Smooth muscle cell of the brain vasculature (primary cell): ENCODE results near the gene DSG2.
"Not testable (repeated sequence)": the region's sequence is repeated elsewhere in the genome, so short reads cannot be mapped to it uniquely, and the experiment has no call there.

Source experiments
- DNase-seq: peaks from one replicate; pipeline ENCODE4 v3.0.0-alpha.2; 2012; ENCODE audit warnings: low read depth, low spot score

Gene DSG2

DNA sequence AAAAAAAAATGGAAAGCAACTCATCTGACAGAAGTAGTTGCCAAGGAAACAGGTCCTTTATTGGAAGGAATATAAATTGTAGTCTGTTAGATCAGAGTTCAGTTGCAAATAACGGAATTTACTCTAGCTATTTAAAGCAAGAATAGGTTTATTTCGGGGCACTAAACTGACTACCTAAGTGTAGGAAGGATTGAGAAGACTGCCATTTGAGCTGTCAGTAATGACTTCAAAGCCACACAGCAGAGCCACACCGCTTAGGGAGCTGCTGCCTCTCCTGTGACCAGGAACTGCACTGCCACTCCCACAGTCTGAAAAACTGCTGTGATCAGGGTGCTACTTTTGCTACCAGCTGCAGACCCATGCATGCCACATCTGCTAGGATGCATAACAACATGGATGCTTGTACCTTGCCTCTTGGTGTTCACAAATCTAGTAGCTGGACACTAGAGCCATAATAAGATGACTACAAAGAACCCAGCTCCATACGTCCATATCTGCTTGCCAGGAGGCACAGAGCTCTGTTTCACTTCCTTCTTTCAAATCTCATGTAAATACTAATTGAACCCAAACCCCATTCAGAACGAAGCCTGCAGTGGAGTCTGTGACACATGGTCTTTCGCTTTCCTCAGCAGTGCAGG, 2.2 kb downstream of the DSG2 start:
- DNase-seq: no peak

DNA sequence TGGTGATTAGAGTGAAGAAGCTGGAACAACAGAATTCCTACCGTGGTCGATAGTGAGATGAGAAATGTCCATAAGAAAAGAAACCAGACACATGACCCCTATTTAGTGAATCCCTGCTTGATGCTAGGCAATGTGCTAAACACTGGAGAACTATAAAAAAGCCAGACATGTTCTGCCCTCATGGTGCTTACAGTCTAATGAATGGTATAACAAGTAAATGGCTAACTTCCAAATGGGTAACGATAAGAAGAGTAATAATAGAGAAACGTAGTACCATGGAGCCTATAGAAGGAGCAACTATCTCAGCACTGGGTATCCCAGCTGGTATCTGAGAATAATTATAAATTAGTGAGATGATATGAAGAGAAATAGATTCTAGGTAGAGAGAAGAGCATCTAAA, 5.0 kb downstream of the DSG2 start:
- no peak for DNase-seq

DNA sequence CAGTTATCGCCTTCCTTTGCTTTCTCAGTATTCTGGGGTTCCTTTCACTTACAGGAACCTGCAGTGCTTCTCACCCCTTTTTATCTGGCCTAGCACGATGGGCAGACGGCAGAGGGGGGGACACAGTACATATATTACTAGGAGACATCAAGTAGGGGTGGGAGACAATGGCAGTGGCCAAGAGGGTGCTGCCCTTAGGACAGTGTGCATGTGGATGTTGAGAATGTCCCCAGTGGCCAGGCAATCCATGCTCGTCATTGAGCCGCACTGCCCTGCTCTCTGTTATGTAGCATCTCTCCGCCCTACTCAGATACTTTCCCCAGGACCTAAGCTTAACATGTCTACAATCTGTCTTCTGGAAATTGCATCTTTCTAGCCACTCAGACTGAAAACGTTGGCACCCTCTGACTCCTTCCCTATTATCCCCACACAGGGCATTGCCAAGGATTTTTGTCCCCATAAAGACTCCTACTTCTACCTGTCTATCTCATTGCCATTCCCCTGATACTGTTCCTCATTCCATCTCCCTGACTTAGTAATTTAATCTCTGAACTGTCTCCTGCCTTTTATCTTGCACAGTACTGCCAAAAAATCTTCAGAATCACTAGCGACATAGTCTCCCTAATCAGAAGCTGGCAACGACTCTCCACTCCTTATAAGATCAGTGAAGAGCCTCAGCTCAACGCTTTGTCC, 6.6 kb downstream of the DSG2 start:
- DNase-seq: no peak

DNA sequence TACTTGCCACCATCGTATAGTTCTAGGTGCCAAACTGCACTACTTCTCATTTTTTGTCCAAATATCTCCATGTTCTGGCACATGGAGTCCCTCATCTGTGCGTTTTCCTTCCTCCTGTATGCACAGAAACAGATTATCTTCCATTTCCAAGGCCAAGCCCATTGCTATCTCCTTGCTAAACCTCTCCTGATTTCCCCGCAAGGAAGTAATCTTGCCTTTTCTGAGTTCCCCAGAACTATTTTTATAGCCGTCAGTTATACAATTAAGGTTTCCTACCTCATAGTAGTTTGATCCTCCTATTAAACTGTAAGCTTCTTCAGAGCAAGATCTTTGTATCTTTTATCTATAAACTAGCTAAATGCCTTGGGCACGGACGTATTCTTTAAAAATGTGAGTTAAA, 7.2 kb downstream of the DSG2 start:
- no peak for DNase-seq

DNA sequence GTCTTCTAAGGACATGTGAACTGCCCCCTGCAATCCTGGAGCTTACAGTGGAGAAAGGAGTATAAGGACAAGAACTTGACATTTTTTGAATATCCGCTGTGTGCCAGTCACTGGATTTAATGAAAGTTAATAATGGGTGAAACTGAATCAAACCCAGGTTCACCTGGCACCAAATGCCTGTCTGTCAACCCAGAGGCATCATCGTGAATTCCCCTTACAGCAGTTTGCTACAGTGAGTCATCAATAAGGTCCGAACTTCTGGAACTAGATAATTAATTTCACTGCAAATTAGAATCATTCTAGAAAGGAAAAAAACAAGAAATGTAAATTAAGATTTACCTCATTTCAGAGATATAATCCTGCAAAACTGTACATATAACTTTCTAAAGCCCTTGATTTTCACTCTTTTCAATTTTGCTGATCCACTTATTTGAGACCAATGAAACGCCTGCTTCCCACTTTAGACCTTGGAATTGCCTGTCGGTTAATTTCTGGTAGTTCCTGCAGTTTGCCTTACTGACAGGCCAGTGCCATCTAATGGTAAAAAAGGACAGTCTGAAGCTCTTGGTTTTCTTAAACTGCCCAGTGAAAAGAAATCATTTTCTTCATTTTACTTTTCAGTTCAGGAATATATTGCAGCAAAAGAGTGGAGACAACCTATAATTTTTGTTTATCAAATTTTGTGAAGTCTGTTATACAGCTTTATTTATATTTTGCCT, 8.2 kb downstream of the DSG2 start:
- no peak for DNase-seq

DNA sequence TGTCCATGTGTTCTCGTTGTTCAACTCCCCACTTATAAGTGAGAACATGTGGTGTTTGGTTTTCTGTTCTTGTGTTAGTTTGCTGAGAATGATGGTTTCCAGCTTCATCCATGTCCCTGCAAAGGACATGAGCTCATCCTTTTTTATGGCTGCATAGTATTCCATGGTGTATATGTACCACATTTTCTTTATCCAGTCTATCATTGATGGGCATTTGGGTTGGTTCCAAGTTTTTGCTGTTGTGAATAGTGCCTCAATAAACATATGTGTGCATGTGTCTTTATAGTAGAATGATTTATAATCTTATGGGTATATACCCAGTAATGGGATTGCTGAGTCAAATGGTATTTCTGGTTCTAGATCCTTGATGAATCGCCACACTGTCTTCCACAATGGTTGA, 9.1 kb downstream of the DSG2 start:
- DNase-seq: not testable (repeated sequence)

DNA sequence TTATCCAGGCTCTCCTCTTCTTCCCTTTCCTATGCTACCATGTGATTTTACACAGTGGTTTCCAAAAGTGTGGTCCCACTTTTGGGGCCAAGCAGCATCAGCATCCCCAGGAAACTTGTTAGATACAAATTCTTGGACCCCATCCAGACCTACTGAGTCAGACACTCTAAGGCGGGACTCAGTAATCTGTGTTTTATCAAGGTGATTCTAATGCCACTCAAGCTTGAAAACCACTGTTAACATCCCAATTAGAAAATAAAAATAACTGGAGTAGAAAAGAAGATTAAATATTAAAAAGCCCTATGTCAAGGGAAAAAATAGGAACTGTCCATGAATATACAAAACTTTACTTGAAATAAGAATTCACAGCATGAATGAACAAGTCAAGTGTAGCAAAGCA, 10.8 kb downstream of the DSG2 start:
- no peak for DNase-seq

DNA sequence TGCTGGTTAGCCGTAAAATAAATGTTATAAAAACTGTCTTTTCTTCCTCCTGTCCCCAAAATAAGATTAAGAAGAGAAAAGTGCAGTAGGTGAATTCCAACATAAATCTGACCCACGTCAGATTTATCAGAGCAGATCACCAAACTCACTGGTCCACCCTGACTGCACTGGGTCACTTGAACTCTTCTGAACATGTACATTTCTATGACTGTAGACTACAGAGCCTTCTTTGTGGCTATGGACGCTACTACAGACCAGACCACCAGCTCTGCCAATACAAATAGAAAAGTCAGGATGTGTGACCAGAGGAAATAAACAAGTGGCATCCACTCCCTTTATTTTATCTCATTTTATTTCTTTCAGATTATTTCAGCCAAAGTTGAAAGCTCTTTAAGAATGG, 11.6 kb downstream of the DSG2 start:
- no peak for DNase-seq

DNA sequence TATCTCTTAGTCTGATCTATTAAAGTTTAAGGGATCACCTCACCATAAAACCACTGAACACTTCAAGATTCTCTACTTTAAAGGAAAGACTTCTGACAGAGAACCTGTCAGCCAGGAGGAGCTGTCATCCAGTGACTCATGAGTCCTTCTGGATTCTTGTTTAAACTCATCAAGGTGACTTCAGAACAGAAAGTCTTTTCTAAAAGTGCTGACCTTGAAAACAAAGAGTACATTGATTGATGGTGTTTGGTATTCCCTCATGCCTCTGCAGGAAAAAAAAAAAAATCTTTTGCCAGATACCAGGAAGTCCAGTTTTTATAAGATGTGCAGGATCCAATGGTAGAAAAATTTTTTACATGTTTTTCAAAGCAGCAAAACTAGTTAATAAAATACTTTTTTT, 12.3 kb downstream of the DSG2 start:
- DNase-seq: no peak

DNA sequence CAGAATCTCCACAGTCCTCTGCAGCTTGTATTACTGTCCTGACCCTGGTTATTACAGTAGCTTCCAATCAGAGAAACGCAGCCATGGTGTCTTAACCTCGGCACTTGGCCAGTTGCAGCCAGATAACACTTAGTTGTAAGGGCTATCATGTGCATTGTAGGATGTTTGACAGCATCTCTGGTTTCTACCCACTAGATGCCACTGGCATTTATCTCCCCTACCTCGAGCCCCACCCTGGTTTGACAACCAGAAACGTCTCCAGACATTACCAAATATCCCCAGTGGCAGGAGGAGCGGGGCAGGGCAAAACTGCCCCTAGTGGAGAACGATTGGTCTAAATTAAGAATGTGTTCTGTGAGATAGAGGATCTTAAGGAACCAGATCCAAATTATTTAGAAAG, 13.1 kb downstream of the DSG2 start:
- DNase-seq: no peak

DNA sequence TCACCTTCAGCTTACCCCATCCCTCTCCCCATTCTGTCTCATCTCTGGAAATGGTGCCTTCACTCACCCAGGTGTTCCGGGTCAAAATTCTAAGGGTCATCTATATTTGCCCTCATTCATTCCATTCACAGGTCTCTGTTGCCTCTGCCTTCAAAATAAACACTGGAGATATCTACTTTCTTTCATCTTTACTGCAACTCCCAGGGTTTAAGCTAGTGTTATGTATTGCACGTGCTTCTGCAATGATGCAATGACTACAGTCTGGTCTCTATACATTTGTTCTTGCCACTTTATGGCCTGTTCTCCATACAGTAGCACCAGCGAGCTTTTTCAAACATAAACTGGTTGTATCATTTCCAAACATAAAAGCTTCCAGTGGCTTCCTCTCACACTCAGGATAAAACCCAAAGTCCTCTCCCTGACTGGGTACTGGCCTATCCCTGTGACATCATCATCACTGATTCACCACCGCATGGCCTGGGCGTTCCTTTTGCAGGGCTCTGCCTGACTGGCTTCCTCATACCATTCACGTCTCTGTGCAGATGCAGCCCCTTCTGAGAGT, 14.3 kb downstream of the DSG2 start:
- no peak for DNase-seq

DNA sequence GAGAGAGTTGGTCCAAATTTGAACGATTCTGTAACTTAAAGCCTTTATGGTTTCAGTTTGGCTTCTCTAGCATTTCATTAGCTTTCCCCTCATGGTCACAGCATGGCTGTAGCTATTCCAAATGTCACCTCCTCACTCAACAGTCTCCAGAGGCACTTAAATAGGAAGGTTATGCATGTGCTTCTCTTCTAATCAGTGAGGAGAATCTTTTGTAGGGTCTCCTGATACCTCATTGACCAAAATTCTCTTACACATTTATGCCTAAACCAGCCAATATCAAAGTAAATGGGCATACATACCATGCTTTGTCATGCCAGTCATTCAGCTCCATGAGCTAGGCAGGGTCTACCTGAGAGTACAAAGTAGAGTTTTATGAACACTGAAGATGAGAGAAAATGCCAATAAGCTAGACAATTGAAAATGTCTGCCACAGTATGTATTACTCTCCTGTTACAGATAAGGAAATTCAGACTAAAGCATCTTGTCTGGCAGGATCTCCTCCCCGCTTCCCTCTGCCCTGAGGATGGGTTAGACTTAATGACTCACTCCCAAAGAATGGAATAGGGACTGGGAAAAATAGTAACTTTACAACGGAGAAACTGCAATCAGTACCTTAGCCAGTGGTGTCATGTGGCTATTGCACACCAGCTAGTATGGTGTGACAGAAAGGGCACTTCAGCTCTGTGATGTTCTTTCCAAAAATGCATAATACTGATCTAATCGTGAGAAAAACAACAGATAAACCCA, 15.4 kb downstream of the DSG2 start:
- peak; percentile 12 for DNase-seq

DNA sequence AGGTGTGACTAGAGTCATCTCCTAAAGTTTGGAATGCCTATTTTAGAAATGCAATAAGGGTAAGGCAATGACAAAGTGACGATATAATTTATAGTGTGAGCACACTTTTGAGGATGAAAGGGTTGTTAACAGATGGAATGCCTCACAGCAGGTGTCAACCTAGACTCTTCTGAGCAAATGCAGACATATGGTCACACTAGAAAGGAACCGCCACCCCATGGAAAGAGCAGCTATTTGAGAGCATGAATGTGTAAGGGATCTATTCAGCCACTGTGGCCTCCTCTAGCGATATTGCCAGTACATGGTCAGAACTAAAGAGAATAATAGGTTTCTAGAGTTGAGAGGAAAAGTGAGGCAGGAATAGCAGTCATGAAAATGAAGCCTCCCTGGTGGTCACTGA, 18.5 kb downstream of the DSG2 start:
- no peak for DNase-seq

DNA sequence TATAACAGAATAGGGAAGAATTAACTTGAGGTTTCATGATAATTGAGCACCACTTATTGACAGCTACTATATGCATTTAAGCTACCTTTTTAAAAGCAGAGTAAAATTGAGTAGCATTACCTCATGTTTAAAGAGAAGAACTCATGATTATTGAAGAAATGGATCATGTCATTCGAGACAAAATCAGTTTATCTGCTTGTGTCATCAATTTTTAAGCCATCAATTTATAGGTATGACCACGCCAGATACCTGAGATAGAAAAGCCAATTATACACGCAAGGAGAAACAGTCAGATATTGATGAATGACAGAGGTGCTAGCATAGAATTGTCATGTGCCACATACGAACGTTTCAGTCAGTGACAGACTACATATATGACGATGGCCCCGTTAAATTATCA, 28.4 kb downstream of the DSG2 start:
- no peak for DNase-seq

DNA sequence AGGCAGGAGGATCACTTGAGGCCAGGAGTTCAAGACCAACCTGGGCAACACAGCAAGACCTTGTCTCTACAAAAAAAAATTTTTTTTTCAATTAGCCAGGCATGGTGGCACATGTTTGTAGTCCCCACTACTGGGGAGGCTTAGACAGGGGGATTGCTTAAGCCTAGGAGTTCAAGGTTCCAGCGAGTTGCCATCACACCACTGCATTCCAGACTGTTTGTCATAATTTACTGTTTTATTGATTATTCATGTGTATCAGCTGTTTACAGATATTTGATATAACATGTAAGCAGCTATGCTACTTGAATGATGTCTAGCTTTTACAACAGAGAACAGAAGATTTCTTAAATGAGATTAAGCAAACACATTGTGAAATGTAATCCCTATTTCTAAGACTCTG, 35.3 kb downstream of the DSG2 start:
- DNase-seq: no peak

DNA sequence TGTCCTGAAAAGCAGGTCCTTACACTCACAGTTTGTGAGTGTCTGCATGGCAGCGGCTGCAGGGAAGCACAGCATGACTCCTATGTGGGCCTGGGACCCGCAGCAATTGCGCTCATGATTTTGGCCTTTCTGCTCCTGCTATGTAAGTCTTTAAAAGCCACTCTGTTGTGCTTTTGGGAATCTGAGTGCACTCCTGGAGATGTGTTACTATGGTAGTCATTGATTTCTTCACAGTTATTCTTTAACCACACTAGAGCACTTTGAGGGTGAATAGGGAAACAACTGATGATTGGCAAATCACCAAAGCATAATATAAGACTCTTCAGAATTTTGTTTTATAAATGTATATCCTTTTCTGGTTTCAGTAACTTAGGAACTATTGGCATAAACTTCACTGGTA, 40.9 kb downstream of the DSG2 start:
- no peak for DNase-seq

DNA sequence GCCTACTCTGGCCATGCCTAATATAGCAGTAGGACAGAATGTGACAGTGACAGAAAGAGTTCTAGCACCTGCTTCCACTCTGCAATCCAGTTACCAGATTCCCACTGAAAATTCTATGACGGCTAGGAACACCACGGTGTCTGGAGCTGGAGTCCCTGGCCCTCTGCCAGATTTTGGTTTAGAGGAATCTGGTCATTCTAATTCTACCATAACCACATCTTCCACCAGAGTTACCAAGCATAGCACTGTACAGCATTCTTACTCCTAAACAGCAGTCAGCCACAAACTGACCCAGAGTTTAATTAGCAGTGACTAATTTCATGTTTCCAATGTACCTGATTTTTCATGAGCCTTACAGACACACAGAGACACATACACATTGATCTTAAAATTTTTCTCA, 48.5 kb downstream of the DSG2 start:
- DNase-seq: no peak

DNA sequence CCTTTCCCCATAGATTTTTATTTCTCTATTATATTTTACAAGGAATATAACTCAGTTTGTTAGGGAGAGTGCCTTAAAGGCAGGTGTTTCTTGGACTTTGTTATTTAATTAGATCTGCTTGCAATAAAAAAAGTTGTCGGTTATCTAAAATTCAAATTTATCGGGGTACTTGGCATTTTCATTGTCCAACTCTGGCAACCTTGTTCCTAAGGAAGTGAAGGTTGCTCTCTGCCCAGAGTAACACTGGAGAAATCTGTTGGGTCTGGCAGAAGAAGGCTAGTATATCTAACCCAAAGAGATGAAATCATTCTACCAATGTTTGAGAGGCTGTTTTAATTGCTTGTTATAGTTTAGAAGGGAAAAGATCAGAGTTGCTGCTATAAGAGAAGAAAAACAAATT, 50.9 kb downstream of the DSG2 start:
- no peak for DNase-seq

DNA sequence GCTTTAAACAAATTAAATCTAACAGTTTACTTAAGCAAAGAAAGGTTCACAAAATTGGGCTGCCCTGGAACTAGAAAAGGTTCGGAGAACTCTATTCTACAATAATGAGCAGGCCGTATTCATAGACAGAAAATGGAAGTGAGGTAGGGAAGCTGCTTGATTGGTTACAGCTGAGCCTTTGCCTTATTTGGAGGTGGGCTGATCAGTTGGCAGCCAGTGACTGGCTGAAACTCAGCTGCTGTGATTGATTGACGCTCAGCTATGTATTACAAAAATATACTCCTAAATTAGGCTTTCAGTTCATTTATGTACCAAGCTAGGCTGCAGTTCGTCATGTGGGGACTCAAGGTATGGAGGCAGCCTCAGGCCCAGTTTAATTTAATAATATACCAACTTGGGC, 51.4 kb downstream of the DSG2 start:
- DNase-seq: no peak

DNA sequence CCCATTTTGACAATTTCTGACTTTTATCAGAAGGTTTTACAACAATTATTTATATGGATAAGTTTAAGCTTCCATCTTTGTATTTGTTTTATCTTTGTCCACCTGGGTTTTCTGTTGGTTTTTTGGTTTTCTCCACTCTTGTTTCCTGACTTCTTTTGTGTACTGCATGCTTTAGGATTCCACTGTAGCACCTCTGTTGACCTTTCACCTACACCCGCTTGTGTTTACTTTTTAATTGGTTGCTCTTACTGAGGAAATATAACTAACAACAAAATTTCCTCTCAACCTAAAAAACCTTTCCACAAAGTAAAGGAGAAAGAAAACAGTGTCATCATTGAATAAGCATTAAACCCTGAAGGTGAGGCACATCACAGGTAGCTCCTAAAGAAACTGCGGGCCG, 53.9 kb downstream of the DSG2 start:
- no peak for DNase-seq

DNA sequence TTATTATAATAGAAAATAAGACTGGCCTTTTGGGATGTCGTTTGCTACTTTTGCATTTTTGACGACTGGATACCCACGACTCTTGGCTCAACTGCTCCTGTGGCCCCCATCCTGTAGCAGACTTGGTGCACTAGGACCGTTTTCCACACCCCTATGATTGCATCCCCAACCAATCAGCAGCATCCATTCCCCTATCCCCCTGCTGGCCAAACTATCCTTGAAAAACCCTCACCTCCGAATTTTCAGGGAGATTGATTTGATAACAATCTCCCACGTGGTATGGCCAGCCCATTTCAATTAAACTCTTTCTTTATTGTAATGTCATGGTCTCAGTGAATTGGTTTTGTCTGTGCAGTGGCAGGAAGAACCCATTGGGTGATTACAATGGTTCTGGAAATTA, 55.8 kb downstream of the DSG2 start:
- no peak for DNase-seq

DNA sequence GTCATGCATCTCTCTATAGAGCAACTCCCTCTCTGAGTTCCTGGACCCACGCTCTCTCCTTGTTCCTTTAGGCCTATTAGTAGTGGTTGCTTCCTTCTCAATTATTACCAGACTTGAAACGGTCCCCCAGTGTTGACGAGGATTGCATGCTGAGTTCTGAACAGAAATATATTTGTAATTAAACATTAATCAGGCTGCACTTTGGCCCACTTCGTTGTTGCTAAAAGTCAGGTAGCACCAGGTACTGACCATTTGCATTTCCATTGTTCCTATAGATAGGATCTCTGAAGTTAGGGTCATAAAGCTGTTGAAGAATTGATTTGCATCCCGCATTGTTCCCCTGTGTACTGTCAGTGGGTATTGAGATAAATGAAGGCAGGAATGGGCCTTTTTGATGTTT, 56.8 kb downstream of the DSG2 start:
- DNase-seq: no peak
